HUES48 (cell line): ENCODE measurements around the gene OR5K2.

Source experiments
- H3K27ac ChIP-seq: one replicate; pipeline ENCODE4 v1.7.0; 2013; ENCODE audit warnings: low read depth, low read length, inconsistent platforms
- H3K27me3 ChIP-seq: 2 replicates; pipeline ENCODE4 v1.6.1; 2013; ENCODE audit warnings: mild to moderate bottlenecking, low read length; ENCODE audit not compliant: control insufficient read depth, insufficient read depth
- H3K36me3 ChIP-seq: 2 replicates; pipeline ENCODE4 v1.6.1; 2013; ENCODE audit warnings: low read length; ENCODE audit not compliant: control insufficient read depth, insufficient read depth
- H3K4me1 ChIP-seq: 2 replicates; pipeline ENCODE4 v1.6.1; 2013; ENCODE audit warnings: mild to moderate bottlenecking, low read length; ENCODE audit not compliant: control insufficient read depth, insufficient read depth
- H3K4me3 ChIP-seq: 2 replicates; pipeline ENCODE4 v1.5.1; 2013; ENCODE audit warnings: mild to moderate bottlenecking, low read depth, low read length
- H3K9ac ChIP-seq: 2 replicates; pipeline ENCODE4 v1.6.1; 2013; ENCODE audit warnings: mild to moderate bottlenecking, low read depth, low read length, moderate library complexity
- H3K9me3 ChIP-seq: 2 replicates; pipeline ENCODE4 v1.6.1; 2013; ENCODE audit warnings: low read length; ENCODE audit not compliant: control insufficient read depth, insufficient read depth

Gene OR5K2

DNA sequence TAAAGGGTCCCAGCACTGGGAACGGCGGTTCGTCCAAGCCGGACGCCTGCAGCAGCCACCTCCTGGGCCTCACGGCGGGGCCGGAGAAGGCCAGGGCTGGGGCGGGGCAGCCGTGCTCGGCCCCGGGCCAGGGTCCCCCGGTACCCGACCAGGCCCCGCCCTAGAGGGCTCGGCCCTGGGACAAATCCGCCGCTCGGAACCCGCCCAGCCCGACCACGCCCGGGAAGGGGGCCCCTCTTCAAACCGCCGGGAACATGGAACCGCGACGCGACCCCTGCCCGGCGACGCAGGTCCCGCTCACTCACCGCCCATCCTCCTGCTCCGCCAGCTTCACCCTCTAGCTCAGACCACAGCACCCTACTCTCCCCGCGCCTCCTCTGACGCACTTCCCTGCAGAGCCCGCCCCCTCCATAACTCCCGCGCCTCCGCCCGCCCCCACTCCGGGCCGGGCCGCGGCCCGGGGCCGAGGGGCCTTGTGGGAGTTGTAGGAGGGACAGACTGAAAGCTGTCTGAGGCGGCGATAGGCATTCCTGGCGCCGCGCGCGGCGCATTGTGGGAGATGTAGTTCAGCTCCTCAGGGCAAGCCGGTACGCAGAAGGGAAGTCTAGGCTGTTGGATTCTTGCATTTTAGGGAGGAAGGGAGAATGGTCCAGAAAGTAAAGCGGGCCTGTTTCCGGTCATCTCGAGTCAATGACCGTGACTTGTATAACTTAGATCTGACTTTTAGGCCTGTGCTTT is 25.2 kb downstream of the OR5K2 start, which contains the start of gene CLDND1:
Gene CLDND1, minus strand, starts transcription at position 359 of the 738 bp plus-strand sequence. CDS start 1,478 bp downstream, outside the sequence.
- H3K27ac ChIP-seq, result peak within 1 kb of the TSS; percentile 94
- no peaks in the 10 kb centered on the region for H3K9me3 ChIP-seq

DNA sequence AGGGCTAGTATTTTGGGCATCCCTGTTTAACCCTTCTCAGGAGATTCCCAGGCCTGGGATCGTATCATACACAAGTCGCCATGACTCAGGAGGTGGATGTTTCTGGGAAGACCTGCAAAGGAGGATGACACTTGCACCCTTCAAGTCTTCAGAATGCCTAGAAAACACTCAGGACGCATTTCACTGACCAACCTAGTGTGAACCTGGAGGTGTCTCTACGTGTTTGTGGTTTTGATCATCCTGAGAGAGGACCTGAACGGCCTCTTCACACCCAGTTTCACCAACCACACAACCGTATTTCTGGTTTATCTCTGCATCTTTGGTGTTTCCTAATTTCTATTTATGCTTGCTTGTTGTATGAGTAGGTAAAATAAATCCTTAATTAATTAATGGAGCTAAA is 28.0 kb downstream of the OR5K2 start:
- Histone ChIP-seq H3K4me1 (peaks cover 14% of the 10 kb centered on the region), H3K27ac (no peak overlapping the region), H3K4me3 (no peak overlapping the region), H3K9me3 (no peaks in the 10 kb centered on the region), H3K36me3 (peaks cover 5% of the 10 kb centered on the region), H3K9ac (no peak overlapping the region), H3K27me3 (no peaks in the 10 kb centered on the region)

More for the DNA sequence above, 25.2 kb downstream of the OR5K2 start, which contains the start of gene CLDND1:
- Histone ChIP-seq H3K9ac (peak within 1 kb of the TSS; percentile 86), H3K4me3 (peak within 1 kb of the TSS; percentile 99), H3K27me3 (no peaks in the 10 kb centered on the region), H3K4me1 (peaks cover 17% of the 10 kb centered on the region), H3K36me3 (peaks cover 33% of the 10 kb centered on the region)

DNA sequence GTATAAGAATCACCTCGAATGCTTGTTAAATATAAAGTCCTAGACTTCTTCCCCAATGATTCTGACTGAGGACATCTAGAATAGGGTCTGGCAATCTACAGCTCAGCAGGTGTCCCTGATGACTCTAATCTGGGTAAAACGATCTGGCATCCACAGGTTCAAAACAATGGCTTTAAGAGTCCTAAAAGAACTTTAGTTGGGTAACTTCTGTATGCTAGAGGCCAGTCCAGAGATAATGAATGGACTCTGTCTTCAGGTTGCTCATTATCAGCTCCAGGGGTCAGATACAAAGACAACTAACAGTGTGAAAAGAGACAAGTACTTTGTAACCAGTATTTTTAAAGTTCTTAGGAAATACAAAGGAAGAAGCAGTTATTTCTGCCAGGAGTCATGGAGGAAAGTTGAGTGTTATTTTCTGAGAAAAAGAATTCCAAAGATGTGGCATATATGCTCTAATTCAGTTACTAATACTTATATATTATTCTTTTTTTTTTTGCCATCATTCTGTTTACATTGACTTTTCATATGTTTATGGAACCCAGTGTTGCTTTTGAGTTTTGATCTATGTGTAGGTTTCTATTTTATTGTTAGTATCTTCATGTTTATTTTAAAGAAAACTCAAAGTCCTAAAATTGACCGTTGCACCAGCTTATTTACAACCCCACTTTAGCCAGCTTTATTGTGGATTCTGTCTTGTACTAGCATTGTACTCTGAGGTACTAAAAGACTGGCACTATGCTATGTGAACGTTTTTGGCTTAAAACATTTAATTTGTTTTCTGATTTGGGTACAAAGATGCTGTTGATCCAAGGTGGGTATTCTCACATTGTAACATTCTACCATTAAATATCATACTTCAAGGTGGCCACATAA is 31.2 kb downstream of the OR5K2 start:
- H3K36me3 ChIP-seq, result no peaks in the 10 kb centered on the region
- no peak overlapping the region for H3K27ac ChIP-seq
- no peak overlapping the region for H3K4me3 ChIP-seq
- no peaks in the 10 kb centered on the region for H3K9me3 ChIP-seq
- no peaks in the 10 kb centered on the region for H3K27me3 ChIP-seq
- H3K4me1 ChIP-seq, result peaks cover 5% of the 10 kb centered on the region
- H3K9ac ChIP-seq, result no peak overlapping the region

DNA sequence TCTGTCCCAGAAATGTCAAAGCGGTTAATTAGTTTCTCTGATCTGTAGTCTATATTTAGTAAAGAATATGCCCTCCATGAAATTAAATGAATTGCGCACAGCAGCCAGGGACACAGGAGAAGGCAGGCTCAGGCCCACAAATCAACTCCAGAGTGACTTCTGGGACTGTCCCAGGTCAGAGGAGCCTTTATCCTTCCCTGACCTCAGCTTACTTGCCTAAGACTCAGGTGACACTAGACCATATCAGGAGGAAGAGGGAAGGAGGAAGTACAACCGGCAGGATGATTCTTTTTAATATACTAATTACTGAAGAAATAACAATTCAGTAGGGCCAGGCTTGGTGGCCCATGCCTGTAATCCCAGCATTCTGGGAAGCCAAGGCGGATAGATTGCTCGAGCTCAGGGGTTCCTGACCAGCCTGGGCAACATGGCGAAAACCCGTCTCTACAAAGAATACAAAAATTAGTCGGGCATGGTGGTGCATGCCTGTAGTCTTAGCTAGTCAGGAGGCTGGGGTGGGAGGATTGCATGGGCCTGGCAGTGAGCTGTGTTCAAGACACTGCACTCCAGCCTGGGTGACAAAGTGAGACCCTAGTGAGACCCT is 32.5 kb downstream of the OR5K2 start:
- no peaks in the 10 kb centered on the region for H3K36me3 ChIP-seq
- no peaks in the 10 kb centered on the region for H3K27me3 ChIP-seq
- H3K9ac ChIP-seq, result no peak overlapping the region
- peaks cover 5% of the 10 kb centered on the region for H3K4me1 ChIP-seq
- H3K4me3 ChIP-seq, result no peak overlapping the region
- H3K9me3 ChIP-seq, result no peaks in the 10 kb centered on the region
- no peak overlapping the region for H3K27ac ChIP-seq

DNA sequence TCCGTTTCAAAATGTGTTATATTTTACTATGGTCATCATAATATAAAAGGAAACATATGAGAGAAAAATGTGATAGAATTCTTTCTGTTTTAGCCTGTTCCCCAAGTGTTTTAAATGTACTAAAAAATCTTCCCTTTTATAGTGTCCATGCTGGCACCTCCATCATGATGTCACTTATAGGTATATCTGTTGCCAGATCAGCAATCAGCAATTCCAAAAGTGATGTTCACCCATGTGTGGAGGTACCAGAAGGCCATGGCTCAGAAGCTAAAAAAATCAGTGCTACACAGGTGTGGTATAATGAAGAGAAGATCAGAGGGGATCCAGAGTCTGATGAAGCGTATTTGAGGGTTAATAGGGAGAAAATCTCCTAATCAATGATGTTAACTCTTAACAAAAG is 33.2 kb downstream of the OR5K2 start:
- no peaks in the 10 kb centered on the region for H3K9me3 ChIP-seq
- H3K4me1 ChIP-seq, result peaks cover 5% of the 10 kb centered on the region
- H3K9ac ChIP-seq, result no peak overlapping the region
- H3K27me3 ChIP-seq, result no peaks in the 10 kb centered on the region
- no peaks in the 10 kb centered on the region for H3K36me3 ChIP-seq
- no peak overlapping the region for H3K27ac ChIP-seq
- H3K4me3 ChIP-seq, result no peak overlapping the region

DNA sequence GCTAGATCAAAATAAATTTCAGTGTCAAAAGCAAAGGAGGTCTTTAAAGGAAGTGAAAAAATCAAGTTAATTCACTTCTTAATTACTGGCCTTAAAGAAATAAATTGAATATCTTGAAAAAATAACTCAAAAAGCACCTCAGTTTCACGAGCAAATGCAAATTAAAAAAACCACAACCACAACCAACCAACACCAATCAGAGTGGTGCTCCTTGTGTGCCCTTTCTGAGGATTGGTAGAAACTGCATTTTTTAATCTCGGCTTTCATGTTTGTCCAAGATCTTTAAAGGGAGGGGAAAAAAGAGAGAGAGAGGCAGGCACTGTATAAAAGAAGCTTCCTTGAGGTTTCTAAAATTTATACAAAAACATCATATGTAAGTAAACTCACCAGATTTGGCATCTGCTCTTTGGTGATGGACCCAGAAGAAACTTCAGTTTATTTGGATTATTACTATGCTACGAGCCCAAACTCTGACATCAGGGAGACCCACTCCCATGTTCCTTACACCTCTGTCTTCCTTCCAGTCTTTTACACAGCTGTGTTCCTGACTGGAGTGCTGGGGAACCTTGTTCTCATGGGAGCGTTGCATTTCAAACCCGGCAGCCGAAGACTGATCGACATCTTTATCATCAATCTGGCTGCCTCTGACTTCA is 34.3 kb downstream of the OR5K2 start, which contains the start of gene GPR15:
Gene GPR15, plus strand, starts transcription at position 357 of the 653 bp plus-strand sequence. Its CDS starts 56 bp downstream, at position 413.
- Histone ChIP-seq H3K9ac (no peak within 1 kb of the TSS), H3K4me3 (no peak within 1 kb of the TSS)

DNA sequence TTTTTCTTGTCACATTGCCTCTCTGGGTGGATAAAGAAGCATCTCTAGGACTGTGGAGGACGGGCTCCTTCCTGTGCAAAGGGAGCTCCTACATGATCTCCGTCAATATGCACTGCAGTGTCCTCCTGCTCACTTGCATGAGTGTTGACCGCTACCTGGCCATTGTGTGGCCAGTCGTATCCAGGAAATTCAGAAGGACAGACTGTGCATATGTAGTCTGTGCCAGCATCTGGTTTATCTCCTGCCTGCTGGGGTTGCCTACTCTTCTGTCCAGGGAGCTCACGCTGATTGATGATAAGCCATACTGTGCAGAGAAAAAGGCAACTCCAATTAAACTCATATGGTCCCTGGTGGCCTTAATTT is 34.8 kb downstream of the OR5K2 start:
- Histone ChIP-seq H3K36me3 (no peaks in the 10 kb centered on the region), H3K4me1 (peaks cover 9% of the 10 kb centered on the region), H3K9me3 (no peaks in the 10 kb centered on the region), H3K4me3 (no peak overlapping the region), H3K9ac (no peak overlapping the region), H3K27me3 (no peaks in the 10 kb centered on the region), H3K27ac (no peak overlapping the region)

More for the DNA sequence above, 34.3 kb downstream of the OR5K2 start, which contains the start of gene GPR15:
- H3K9me3 ChIP-seq, result no peaks in the 10 kb centered on the region
- H3K4me1 ChIP-seq, result peaks cover 8% of the 10 kb centered on the region
- H3K27me3 ChIP-seq, result no peaks in the 10 kb centered on the region
- H3K36me3 ChIP-seq, result no peaks in the 10 kb centered on the region
- no peak within 1 kb of the TSS for H3K27ac ChIP-seq

DNA sequence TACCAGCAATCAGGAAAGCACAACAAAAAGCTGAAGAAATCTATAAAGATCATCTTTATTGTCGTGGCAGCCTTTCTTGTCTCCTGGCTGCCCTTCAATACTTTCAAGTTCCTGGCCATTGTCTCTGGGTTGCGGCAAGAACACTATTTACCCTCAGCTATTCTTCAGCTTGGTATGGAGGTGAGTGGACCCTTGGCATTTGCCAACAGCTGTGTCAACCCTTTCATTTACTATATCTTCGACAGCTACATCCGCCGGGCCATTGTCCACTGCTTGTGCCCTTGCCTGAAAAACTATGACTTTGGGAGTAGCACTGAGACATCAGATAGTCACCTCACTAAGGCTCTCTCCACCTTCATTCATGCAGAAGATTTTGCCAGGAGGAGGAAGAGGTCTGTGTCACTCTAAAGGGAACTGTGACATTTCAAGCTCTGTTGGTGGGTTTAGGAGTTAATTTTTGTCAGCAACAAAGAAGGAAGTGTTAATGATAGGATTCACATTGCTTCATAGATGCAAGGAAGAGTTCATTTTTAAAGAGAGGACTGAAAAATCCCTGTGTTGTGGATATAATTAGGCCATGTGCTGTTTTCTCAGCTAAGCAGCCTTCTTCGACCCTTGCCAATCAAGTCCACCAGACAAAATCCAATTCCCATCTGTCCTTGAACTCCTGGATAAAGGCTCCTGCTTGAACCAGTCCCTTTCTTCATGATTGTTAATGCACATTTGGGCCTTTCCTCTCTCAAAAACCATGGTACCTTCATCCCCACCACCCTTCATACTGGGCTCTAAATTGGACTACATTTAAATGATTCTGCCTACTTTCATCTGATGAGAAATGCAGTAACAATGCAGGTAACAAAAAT is 35.5 kb downstream of the OR5K2 start:
- Histone ChIP-seq H3K4me1 (peaks cover 9% of the 10 kb centered on the region), H3K36me3 (no peaks in the 10 kb centered on the region), H3K27ac (no peak overlapping the region), H3K4me3 (no peak overlapping the region), H3K9ac (no peak overlapping the region), H3K27me3 (no peaks in the 10 kb centered on the region), H3K9me3 (no peaks in the 10 kb centered on the region)

DNA sequence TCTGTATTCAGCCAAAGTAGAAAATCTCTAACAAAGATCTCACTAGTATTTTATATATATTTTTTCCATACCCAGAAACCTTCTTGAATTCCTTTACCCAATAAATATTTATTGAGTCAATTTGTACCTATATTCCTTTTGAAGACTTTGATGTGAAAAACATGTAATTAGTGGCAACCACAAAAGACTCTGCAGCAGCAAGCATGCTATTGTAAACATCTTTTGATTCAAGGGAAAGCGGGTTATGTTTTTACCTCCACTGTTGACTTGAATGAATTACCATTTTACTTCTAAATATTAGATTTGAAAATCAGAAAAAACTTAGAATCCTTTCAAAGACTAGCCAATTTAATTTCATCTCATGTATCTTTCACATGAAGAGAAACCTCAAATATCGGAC is 36.7 kb downstream of the OR5K2 start:
- H3K4me3 ChIP-seq, result no peak overlapping the region
- no peaks in the 10 kb centered on the region for H3K27me3 ChIP-seq
- H3K27ac ChIP-seq, result no peak overlapping the region
- no peaks in the 10 kb centered on the region for H3K36me3 ChIP-seq
- H3K9ac ChIP-seq, result no peak overlapping the region
- no peaks in the 10 kb centered on the region for H3K9me3 ChIP-seq
- H3K4me1 ChIP-seq, result 0 out of 2 replicates have a peak, but pooled peaks cover 3% of the 10 kb centered on the region

DNA sequence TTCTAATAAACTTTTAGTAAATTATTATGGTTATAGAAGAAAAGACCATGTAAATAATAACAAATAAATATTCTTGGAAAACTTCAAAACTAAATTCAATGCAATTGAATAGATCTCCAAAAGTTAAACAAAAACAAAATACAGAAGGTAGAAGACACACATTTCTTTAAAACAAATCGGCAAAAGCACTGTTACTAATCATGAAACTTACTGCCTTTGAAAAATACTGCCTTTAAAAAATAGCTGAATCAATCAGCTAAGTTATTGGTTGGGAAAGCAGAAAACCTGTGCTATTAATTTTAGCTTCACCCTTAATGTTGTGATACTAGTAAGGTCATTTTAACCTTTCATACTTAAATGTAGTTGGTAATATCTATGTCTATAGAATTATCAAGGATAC is 37.3 kb downstream of the OR5K2 start:
- Histone ChIP-seq H3K9ac (no peak overlapping the region), H3K9me3 (no peaks in the 10 kb centered on the region), H3K27me3 (no peaks in the 10 kb centered on the region), H3K4me1 (0 out of 2 replicates have a peak, but pooled peaks cover 3% of the 10 kb centered on the region), H3K36me3 (no peaks in the 10 kb centered on the region), H3K27ac (no peak overlapping the region), H3K4me3 (no peak overlapping the region)
